Eye (tissue), 1 donor: Measurements from ENCODE around the gene GNB3.

ENCODE experiments used
- DNase-seq: peaks from one replicate; pipeline ENCODE4 v3.0.0-alpha.2; 2015

The GNB3 gene

DNA sequence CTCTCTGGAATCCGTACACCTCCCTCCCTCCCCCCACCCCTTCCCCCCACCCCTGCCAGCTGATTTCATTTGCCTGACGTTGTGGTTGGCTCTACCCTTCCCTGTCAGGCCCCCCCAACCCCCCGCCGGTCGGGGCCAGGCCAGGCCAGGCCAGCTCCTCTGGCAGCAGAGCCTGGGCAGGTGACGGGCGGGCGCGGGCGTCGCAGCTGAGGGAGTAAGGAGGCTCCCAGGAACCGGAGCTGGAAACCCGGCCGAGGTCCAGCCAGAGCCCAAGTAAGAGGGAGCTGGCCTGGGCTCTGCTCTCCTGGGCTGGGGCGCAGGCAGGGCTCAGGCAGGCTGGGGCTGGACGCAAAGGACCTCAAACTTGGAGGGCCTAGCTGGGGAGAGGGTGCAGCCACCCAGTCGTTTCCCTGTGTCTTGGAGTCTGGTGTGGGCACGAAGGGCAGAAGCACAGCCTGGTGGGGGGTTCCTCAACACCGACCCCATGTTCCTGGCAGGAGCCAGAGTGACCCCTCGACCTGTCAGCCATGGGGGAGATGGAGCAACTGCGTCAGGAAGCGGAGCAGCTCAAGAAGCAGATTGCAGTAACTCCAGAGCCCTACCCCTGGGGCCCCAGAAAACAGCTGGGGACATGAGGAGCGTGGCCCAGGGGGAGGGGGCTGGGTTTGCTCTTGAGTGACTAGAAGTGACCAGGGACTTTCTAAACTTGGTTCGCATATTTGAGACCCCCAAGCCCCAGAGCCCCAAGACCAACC is at the start of gene GNB3:
Gene GNB3, plus strand, starts transcription at position 165 of the 755 bp plus-strand sequence. Its CDS starts 363 bp downstream, at position 528.
- DNase-seq, result peak; percentile 57

DNA sequence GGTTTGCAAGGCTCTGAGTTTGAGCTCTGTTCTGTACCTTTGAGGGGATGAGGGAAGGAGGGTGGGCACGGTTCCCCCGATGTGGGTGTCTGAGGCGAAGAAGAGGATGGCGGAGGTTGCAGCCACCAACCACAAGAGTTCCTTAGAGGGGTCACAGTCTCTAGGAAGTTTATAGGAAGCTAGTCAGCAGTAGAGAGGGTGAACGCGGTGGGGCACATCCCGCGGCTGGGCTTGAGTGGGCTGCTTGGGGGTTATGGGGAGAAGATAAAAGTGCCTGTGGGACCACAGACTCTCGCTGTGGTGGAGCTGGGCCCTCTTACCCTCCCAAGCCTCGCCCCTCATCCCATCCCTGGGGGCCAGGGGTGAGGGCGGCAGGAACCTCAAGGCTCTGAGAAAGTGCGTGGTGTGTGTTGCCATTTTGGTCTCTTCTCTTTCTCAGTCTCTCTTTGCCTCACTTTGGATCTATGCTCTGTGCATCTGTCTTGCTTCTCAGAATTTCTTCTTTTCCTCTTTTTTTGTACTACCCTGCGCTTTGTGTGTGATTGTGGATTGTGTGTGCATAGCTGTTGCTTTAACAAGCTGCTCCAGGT is 48.7 kb upstream of the GNB3 start:
- DNase-seq, result no peak

DNA sequence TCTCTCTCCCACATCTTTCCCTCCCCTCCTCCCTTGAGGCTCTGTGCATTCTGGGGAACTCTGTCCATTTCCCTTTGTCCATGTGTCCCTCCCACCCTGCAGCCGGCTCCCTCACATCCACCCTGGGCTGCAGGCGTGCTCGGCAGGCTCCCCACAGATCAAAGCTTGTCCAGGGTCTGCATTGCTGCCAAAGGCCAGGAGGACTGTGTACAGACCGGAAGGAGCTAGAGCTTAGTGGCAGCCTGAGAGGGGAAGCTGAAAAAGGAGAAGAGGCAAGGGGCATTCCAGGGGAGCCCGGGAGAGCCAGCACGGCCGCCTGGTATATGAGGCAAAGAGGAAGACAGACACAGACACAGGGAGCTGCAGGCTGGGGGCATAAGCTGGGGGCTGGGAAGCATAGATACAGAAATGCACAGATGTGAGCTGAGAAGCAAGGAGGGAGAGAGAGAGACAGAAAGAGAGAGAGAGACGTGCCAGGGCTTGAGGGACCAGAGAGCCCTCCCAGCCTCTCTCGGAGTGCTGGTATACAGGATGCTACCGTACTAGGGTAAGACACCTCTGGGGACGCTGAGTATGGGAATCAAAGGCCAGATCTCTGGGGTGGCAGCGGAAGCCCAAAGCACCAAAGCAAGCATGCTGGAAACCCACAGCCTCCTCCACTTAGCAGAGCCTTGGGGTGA is 48.1 kb upstream of the GNB3 start:
- DNase-seq, result peak; percentile 71

DNA sequence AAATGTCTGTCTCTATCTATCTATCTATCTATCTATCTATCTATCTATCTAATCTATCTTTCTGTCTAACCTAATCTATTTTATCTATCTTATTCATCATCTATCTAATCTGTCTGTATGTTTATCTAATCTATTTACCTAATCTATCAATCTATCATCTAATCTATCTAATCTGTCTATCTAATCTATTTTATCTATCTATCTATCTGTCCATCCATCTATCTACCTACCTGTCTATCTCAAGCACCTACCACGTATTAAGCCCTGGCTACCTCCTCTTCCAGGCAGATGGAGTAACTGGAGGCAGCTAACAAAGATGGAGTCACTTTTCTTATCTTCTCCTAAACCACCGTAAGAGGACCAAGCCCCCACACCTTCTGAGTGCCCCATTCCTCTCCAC is 45.6 kb upstream of the GNB3 start:
- no peak for DNase-seq

DNA sequence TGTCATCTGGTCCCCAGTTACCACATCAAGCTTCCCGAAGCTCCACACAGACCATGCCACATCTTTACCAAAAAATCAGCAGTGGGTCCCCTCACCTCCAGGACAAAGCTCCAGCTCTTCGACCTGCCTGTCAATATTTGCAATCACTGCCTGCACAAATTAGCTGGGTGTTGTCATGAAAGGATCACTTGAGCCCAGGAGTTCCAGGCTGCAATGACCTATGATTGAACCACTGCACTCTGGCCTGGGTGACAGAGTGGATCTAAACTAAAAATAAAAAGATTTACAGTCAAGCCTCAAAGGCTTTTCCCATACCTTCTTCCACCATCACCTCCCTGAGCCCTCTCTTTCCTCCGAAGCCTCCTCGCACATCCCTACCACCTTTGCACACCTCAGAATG is 44.1 kb upstream of the GNB3 start:
- no peak for DNase-seq

DNA sequence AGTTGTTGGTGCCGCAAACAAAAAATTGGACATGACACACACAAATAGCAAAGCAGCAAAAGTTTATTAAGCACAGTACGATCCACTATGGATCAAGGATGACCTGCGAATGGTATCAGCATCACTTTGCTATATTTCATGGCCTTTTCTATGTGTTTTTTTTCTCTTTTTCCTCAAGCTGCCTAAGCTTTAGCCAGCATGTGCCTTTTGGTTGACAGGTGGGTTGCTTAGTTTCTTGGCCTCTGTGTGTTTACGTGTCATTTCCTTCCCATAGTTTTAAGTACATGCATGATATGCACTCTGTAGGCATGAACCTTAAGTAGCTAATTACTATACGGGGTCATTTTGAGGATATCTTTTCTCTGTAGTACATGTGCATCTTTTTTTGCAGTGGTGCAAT is 41.6 kb upstream of the GNB3 start:
- DNase-seq, result no peak

DNA sequence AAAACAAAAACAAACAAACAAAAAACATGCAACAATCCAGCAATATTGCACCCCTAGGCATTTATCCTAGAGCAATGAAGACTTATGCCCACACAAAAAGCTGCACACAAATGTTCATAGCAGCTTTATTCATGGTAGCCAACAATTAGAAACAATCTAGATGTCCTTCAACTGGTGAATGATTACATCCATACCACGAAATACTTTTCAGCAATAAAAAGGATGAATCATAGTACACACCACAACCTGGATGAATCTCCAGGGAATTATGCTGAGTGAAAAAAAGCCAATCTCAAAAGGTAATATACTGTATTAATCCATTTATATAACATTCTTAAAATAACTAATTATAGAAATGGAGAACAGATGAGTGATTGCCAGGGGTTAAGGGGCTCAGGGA is 33.6 kb upstream of the GNB3 start:
- DNase-seq, result no peak

DNA sequence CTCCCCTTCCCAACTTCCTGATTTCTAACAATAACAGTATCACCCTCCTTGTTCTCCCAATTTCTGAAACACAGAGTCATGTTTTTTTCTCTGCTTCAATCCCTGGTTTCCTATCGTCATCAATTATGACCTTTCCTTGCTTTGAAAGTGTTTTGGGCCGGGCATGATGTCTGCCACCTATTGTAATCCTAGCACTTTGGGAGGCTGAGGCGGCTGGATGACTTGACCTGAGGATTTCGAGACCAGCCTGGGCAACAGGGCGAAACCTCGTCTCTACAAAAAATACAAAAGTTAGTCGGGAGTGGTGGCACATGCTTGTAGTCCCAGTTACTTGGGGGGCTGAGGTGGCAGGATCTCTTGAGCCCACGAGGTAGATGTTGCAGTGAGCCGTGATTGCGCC is 31.7 kb upstream of the GNB3 start:
- no peak for DNase-seq

DNA sequence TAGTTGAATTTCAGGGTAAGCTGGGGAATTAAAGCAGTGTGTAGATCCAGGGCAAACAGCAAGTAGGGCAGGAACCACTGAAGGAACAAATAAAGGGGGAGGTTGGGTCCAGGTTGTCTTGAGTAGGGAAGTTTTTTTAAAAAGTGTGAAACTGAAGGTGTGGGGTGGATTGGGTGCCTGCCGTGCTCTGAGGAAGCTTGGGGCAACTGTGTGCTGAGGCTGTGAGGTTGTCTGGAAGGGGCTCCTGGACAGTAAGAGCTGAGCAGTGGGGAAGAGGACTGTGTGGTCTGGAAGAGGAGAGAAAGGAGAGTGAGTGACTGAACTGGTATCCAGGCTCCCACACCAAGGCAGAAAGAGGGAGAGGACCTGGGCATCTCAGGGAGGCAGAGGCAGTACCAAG is 30.0 kb upstream of the GNB3 start:
- no peak for DNase-seq

DNA sequence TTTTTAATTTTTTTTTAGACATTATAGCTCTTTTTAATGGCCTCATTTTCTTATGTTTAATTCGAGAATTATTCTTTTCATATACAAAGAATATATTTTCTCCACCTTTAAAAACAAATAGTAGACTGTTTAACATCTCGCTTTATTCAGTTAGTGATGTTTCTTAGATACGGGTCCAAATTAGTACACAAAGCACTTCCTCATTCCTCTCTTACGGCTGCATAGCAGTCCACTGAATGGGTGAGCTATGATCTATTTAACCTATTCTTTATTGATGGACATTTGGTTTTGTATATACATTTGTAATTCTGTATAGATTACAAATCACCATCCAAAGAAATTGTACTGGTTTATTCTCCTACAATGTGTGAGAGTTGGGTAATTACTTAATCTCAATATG is 27.4 kb upstream of the GNB3 start:
- DNase-seq, result no peak

DNA sequence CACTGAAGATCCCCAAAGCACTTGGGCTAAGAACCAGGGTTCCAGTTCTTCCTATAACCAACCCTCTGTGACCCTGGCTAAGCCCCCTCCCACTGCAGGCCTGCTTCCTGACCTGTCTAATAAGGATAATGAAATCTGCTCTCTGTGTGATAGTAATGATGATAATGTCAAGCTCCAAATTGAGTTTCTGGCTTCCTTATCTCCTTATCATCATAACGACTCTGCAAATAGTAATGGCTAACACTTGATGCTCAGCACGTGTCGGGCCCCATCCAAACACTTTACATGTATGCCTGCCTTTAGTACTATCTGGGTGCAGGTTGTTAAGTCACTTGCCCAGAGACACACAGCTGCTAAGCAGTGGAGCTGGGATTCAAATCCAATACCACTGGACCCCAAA is 24.1 kb upstream of the GNB3 start:
- no peak for DNase-seq

DNA sequence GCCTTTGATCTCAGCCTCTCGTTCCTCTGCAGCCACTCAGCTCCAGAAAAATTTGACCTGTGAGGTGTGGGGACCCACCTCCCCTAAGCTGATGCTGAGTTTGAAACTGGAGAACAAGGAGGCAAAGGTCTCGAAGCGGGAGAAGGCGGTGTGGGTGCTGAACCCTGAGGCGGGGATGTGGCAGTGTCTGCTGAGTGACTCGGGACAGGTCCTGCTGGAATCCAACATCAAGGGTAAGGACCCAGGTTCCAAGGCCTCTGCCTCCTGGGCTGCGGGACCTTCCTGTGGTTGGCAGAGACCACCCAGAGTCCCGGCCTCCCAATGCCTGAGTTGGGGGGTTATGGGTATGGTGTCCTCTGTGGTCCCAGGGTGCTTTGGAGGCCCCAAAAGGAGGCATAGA is 23.6 kb upstream of the GNB3 start:
- DNase-seq, result no peak

DNA sequence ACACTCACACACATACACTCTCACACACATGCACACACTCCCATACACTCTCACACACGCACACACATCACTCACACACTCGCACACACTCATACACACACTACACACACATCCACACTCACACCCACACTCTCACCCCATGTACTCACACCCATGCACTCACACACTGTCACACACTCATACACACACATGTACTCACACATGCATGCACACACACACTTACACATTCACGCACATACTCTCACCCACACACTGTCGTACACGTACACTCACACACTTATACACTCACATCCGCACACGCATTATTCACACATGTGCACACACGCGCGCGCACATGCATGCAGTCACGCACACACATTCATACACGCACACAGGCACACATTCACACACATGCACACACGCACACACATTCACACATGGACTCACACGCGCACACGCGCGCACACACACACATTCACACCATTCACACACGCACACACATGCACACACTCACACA is 23.0 kb upstream of the GNB3 start:
- no peak for DNase-seq

DNA sequence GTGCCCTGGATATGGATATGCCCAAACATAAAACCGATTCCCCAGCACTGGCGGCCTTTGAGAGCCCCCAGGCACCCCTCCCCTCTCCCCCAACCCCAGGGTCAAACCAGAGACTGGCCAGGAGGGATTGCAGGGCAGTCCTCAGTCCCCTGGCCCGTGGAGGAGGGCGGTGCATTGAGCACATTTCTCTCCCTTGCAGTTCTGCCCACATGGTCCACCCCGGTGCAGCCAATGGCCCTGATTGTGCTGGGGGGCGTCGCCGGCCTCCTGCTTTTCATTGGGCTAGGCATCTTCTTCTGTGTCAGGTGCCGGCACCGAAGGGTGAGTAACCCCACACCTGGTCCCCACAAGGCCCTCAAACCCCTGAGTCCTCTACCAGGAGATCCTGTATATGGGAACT is 22.5 kb upstream of the GNB3 start:
- DNase-seq, result peak; percentile 65

DNA sequence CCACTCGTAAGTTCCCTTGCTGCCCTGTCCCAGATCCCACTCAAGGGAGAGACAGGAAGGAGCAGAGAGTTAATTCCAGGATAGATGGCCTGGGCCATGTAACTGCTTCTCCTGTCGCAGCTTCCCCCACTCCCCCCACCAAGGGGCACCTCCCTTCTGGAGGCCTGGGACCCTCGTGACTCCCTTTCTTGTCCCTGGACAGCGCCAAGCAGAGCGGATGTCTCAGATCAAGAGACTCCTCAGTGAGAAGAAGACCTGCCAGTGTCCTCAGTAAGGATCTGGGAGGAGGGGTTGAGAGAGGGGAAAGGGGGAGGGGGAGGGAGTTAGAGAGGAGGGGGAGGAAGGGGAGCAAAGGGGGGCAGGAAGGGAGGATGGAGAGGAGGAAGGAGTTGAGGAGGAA is 22.1 kb upstream of the GNB3 start:
- peak; percentile 51 for DNase-seq

DNA sequence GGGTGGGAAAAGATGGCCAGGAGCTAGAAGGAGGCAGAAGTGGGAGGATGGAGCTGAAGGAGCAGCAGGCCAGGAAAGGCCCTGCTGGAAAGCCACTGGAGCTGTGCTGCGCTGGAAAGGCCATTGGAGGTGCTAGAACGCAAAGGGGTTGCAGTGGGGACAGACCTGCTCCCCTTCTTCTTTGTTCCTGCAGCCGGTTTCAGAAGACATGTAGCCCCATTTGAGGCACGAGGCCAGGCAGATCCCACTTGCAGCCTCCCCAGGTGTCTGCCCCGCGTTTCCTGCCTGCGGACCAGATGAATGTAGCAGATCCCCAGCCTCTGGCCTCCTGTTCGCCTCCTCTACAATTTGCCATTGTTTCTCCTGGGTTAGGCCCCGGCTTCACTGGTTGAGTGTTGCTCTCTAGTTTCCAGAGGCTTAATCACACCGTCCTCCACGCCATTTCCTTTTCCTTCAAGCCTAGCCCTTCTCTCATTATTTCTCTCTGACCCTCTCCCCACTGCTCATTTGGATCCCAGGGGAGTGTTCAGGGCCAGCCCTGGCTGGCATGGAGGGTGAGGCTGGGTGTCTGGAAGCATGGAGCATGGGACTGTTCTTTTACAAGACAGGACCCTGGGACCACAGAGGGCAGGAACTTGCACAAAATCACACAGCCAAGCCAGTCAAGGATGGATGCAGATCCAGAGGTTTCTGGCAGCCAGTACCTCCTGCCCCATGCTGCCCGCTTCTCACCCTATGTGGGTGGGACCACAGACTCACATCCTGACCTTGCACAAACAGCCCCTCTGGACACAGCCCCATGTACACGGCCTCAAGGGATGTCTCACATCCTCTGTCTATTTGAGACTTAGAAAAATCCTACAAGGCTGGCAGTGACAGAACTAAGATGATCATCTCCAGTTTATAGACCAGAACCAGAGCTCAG is 21.4 kb upstream of the GNB3 start:
- peak; percentile 50 for DNase-seq

DNA sequence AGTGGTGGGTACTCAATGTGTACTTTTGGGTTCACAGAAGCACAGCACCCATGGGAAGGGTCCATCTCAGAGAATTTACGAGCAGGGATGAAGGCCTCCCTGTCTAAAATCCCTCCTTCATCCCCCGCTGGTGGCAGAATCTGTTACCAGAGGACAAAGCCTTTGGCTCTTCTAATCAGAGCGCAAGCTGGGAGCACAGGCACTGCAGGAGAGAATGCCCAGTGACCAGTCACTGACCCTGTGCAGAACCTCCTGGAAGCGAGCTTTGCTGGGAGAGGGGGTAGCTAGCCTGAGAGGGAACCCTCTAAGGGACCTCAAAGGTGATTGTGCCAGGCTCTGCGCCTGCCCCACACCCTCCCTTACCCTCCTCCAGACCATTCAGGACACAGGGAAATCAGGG is 20.6 kb upstream of the GNB3 start:
- peak; percentile 82 for DNase-seq

DNA sequence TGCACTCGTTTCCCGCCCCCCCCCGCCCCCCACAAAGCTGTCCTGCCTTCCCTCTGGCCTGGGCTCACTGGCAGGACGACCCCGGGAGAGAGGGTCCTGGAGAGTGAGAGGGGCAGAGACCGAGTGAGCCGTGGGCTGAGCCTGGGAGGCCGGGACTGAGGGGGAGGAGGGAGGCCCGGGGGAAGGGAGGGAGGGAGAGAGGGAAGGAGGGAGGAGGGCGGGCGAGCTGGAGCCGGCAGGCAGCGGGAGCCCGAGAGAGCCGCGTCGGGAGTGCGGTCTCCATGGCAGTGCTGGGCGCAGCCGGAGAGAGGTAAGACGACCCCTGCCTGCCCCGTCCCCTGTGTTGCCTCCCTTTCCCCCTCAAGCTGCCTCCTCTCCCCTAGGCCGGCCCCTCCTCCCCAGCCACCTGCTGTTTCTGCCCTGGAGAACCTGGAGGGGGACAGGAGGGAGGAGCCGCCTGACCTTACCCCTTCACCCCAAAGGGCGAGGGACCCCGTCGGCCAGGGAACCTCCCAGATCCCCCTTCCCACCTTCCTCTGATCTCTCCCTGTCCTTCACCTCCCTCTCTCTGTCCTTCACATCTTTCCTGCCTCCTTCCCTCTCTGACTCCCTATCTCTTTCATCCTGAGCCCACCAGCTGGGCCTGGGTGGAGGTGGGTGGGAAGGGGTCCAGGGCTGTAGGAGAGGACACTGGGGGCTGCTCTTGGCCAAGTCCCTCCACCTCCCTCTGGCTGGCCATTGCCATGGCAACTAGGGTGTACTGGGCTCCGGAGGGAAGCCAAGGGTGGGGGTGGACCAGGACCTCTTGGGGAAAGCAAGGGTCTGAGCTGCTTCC is 18.9 kb upstream of the GNB3 start, which contains the start of gene GPR162:
Gene GPR162, plus strand, starts transcription at position 231 of the 835 bp plus-strand sequence. CDS start 2,078 bp downstream, outside the sequence.
- DNase-seq, result peak; percentile 94

DNA sequence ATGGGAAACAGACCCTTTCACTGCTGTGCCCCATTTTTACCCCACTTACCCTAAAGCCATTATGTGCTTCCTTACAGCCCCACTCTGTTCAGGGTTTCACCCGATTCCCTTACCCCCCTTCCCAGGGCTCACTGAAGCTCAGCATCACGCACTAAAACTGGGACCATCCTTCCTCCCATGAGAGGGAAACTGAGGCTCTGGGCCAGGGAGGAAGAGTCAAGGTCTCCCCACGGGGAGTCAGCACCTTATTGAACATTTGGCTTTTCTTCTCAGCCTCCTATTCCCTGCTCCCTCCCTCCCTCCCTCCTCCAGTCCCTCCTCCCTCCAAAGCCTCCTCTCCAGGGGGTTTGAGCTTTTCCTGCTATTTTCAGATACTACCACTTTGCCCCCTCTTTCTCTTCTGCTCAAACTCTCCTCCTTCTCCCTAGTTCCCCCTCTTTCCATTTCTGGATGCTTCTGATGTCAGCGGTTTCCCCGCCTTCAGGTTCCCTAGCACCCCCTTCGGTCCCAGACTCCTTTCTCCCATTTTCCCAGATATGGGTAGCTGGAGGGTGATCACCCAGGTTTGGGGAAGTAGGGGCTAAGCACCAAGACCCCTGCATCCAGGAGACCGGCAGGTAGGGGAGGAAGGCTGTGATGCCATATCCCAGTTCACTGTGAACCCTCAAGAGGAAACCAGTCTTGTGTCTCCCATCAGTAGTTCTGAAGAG is 18.1 kb upstream of the GNB3 start:
- DNase-seq, result no peak

DNA sequence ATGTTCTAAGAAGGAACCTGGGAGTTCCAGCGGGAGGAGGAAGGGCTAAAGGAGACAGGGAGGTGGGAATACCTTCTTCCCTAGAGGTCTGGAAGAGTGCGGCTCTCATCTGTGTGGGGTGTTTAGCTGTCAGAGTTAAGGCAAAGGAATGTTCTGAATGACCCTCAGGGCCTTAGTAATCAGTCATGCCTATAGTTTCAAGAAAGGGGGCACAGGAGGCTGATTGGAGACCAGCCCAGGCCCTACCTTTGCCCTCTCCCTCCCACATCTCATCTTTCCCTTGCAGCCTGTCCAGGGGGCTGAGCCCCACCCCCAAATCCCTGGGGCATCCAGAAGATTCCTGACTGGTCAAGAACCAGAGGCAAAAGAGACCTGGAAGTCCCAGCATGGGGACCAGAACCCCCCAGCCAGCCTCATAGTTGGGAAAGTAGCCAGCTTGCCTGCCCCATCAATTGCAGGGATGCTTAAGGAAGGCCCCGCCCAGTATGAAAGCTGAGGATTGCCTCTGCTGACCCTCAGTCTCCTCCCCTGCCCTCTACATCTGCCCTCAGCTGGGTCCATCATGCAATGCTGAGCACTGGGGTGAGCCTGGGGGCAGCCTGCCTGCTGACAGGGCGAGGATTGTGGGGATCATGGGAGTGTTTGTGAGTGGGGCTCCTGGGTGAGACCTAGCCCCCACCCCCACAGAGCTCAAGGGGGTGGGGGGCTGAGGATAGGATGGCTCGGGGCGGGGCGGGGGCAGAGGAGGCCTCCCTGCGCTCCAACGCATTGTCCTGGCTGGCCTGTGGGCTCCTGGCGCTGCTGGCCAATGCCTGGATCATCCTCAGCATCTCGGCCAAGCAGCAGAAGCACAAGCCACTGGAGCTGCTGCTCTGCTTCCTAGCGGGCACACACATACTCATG is 17.3 kb upstream of the GNB3 start:
- DNase-seq, result no peak
